Activated T-cell treated with anti-CD3 and anti-CD28 coated beads, Interleukin-2, amount 50 U/mL, for 1 hour (primary cell): ENCODE data around the gene NAP1L1.

Experiments
- DNase-seq: peaks from one replicate; pipeline ENCODE4 v3.0.0-alpha.2; 2020

Gene NAP1L1

GRCh38 chr12:76083904-76084862 is at the start of gene NAP1L1:
Gene NAP1L1 (minus strand): TSS chr12:76084685. CDS start chr12:76074219, 10,466 bp downstream.
- peak; percentile 96 for DNase-seq

- no peak for DNase-seq
These were observed 43.1 kb upstream of the NAP1L1 start for GRCh38 chr12:76127588-76127987.

DNA sequence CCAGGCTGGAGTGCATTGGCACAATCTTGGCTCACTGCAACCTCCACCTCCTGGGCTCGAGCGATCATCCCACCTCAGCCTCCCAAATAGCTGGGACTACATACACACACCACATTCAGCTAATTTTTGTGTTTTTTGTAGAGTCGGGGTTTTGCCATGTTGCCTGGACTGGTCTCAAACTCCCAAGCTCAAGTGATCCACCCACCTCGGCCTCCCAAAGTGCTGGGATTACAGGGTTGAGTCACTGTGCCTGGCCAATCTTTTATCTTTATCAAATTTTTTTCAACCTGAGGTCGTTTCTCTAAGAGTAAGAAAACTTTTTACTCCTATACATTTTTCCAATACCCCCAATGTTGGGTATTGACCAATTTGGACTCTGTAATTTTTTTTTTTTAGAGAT is 40.0 kb upstream of the NAP1L1 start:
- no peak for DNase-seq

- no peak for DNase-seq
These were observed 39.1 kb upstream of the NAP1L1 start for GRCh38 chr12:76123259-76124212.

DNA sequence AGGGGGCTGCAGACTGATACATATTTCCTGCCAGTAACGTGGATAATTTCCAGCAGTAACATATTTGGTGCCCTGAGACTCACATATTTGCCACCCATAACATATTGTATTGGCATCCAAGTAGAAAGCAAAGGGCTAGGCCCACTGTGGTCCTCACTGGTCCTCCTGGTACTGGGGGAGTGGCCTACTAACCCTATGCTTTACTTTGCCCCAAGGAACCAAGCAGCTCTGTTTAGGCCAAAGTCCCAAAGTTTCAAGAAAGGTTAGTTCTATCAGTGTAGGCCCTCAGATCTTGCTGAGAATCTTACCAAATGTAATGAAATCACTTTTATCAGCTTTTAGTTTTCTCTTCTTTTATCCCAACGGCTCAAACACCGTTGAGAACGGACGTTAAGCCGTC is 35.4 kb upstream of the NAP1L1 start:
- no peak for DNase-seq

DNA sequence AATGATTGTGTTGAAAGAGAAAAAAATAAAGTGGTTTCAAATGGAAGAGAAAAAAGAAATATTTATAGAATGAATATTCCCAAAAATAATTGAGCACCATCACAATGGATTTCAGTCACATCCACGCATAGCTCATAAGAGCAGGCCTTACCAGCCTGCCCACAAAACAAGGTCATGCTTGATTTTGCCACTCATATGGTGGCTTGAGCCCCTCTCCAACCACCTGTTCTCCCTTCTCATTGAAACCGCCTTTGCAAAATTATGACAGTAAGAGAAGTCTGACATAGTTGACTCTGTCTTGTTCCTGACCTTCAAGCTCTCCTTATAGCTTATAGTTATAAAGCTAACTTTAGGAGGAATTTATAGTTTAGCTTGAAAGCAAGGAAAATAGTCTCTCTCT is 33.3 kb upstream of the NAP1L1 start:
- no peak for DNase-seq

DNA sequence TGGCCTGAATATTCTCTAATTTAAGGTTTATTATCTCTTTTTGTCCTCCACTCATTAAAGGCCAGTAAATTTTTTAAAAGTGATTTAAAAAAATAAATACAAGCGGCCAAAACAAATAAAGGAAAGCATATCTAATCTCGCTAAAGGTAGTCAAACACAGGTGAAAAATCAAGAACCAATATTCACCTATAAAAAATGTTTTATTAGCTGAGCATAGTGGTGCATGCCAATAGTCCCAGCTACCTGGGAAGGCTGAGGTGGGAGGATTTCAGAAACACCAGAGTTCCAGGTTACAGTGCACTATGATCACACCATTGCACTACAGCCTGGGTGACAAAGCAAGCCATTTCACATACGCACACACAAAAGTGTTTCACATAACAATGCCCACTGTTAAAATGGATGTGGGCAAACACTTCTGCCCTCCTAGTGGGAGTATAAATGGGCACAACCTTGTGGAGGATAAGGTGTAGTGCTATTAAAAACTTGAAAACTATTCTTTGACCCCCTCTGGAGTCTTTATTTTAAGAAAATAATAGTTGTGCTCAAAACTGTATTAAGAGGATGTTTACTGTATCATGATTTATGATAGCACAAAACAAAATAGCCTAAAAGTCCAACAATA is 32.7 kb upstream of the NAP1L1 start:
- no peak for DNase-seq

- DNase-seq = no peak
These were observed 29.6 kb upstream of the NAP1L1 start for GRCh38 chr12:76113800-76114757.

GRCh38 chr12:76111209-76111749 is 26.8 kb upstream of the NAP1L1 start:
- DNase-seq = no peak

DNA sequence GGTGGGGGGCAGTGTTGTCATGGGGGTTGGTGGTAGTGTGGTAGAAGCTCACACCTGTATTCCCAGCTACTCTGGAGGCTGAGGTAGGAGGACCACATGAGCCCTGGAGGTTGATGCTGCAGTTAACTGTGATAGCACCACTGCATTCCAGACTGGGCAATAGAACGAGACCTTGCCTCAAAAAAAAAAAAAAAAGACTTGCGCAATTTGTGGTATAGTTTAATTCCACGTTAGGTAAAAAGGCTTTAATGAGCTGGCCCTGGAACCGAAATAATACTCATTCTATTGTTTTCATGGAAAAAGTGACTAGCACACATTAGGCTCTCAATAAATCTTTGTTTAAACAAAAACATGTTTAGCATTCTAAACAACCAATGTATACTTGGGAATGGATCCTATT is 25.4 kb upstream of the NAP1L1 start:
- no peak for DNase-seq

DNA sequence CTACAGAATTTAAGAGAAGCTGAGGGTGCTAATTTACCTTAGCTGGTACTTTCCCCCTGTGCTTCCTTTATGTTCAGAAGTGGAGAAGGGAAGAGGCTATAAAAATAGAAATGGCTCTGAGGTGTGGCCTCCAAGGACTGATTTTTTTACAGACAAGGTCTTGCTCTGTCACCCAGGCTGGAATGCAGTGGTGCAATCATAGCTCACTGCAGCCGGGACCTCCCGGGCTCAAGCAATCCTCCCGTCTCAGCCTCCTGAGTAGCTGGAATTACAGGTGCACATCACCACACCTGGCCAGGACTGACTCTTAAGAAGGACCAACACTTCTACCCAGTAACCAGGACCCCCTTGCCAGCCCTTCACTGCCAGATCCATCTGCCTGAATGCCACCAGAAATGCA is 23.9 kb upstream of the NAP1L1 start:
- DNase-seq = no peak

- no peak for DNase-seq
These were observed 22.1 kb upstream of the NAP1L1 start for GRCh38 chr12:76106631-76107030.

GRCh38 chr12:76103958-76104357 is 19.5 kb upstream of the NAP1L1 start:
- DNase-seq = no peak

DNA sequence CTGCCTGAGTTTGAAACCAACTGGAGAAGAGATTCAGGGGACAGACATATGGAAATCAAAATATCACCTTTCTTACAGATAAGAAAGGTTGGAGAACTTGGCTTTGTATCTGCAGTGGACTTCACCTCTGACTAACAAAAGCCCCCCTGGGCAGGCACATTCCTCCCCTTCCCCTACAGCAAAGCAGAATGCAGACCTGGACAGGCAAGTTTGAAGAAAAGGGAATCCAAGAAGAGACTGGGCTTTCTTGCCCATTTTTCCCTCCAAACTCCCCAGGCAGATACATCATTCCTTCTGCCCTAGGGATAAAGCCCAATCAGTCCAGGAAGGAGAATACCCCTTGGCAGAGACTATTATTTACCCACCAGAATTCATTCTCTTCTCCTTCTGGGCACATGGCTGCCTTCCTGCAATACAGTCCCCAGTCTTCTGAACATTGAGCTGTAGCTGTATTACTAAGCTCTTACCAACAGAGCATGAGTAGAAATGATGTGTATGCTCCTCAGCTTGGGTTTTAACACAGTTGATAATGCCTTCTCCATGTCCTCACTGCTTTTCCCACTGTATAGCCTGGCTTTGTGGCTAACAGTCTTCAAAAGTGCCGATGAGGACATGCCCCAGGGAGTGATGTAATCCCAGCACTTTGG is 17.4 kb upstream of the NAP1L1 start:
- DNase-seq = no peak

GRCh38 chr12:76096079-76096646 is 11.7 kb upstream of the NAP1L1 start:
- DNase-seq = no peak

DNA sequence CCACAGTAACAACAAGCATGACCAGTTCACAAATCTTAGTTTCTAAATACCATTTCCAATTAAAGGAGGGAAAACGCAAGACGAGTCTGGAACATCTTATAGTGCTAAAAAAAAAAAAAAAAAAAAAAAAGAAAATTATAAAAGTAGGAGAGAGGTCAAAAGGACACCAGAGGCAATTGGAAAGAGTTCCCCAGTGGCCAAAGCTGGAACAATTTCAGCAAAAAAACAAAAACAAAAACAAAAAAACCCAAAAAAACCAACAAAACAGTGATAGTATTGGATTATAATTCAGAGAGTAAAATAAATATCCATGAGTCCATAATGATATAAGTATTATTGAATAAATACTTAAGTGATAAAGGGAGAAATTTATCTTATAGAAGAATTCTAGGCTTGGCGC is 10.3 kb upstream of the NAP1L1 start:
- DNase-seq = no peak

- DNase-seq = no peak
These were observed 6.8 kb upstream of the NAP1L1 start for GRCh38 chr12:76091246-76091754.

- no peak for DNase-seq
These were observed 1.0 kb upstream of the NAP1L1 start for GRCh38 chr12:76085520-76085868.

GRCh38 chr12:76084863-76085519 is 506 bp upstream of the NAP1L1 start:
- no peak for DNase-seq
